ENCODE results near the gene LTBP1. TPM values are rescaled to one million over a fixed set of nuclear protein-coding genes. Genes with fewer than 3 reads are reported as not detected.

Gene LTBP1
- total and polyA plus RNA-seq, 12 donors = 6.2 to 47.2 (median 15.5) TPM

DNA sequence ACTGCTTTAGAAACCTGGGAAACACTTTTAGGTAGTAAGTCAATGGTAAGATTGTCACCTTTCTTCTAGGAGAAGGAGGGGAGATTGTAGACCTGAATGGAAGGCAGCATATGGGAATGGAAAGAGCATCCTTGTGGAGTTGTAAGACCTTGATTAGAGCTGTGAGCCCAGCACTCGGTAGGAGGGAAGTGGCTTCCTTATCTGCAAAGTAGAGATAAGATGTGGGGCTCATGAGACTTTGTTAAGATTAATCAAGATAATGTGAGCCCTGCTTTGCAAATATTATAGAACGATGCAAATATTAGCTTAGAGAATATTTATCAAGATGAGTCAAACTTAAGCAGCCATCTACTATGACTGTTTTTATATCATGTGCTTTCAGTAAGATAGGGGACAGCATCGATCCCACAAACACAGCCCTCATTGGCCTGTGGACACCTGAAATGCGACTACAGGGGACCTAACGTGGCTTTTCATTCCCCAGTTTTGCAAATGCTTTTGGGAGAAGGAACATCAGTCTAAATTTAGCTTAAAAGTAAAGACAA, 243.7 kb downstream of the LTBP1 start:
- no peaks in the 10 kb centered on the region for H3K36me3 ChIP-seq (replicated peaks in 1 of 2)

DNA sequence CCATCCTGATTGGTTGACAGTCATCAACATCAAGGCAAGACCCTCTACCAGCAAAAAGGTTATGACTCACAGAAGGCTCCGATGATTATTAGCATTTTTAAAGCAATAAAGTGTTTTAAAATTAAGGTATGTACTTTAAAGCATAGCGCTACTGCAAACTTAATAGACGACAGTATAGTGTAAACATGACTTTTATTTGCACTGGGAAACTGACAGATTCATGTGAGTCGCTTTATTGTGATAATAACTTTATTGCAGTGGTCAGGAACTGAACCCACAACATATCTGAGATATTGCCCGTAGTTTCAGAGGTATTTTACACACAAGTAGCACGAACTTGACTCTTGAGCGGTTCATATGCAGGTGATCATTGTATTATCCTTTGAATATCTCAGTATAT, 249.1 kb downstream of the LTBP1 start:
- Histone ChIP-seq H3K27me3 (no peaks in the 10 kb centered on the region), H3K4me1 (replicated peaks in 1 of 2) (peaks cover 4 to 11% of the 10 kb centered on the region in 2 donors), H3K36me3 (replicated peaks in 1 of 2) (no peaks in the 10 kb centered on the region), H3K27ac (no peak overlapping the region), H3K4me3 (no peak overlapping the region), H3K9me3 (replicated peaks in 1 of 3) (no peaks in the 10 kb centered on the region)
- TF ChIP-seq, protein P1, sequence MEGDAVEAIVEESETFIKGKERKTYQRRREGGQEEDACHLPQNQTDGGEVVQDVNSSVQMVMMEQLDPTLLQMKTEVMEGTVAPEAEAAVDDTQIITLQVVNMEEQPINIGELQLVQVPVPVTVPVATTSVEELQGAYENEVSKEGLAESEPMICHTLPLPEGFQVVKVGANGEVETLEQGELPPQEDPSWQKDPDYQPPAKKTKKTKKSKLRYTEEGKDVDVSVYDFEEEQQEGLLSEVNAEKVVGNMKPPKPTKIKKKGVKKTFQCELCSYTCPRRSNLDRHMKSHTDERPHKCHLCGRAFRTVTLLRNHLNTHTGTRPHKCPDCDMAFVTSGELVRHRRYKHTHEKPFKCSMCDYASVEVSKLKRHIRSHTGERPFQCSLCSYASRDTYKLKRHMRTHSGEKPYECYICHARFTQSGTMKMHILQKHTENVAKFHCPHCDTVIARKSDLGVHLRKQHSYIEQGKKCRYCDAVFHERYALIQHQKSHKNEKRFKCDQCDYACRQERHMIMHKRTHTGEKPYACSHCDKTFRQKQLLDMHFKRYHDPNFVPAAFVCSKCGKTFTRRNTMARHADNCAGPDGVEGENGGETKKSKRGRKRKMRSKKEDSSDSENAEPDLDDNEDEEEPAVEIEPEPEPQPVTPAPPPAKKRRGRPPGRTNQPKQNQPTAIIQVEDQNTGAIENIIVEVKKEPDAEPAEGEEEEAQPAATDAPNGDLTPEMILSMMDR (IDR thresholded peaks at IDR 0.05) = no peak
- no peak for DNase-seq
- WGBS, 4 donors = 91 to 97% (median 93%) methylated on average over 7 of the region's 7 CpGs
- intact Hi-C loops (cut with DNase I) = no loop called here

More for the DNA sequence above, 243.7 kb downstream of the LTBP1 start:
- Histone ChIP-seq H3K4me3 (no peak overlapping the region), H3K4me1 (replicated peaks in 1 of 2) (no peaks in the 10 kb centered on the region), H3K27ac (no peak overlapping the region), H3K9me3 (replicated peaks in 1 of 3) (no peaks in the 10 kb centered on the region), H3K27me3 (no peaks in the 10 kb centered on the region)
- WGBS, 4 donors = 67 to 74% (median 70%) methylated on average over 5 of the region's 5 CpGs
- intact Hi-C loops (cut with DNase I) = no loop called here
- no peak for DNase-seq
- no peak for TF ChIP-seq POLR2A (IDR thresholded peaks at IDR 0.05)
- TF ChIP-seq, protein P1 (IDR thresholded peaks at IDR 0.05) = no peak

- Histone ChIP-seq H3K4me1 (replicated peaks in 1 of 2) (peaks cover 4 to 11% of the 10 kb centered on the region in 2 donors), H3K36me3 (replicated peaks in 1 of 2) (no peaks in the 10 kb centered on the region), H3K27me3 (no peaks in the 10 kb centered on the region), H3K9me3 (replicated peaks in 1 of 3) (no peaks in the 10 kb centered on the region), H3K27ac (no peak overlapping the region), H3K4me3 (no peak overlapping the region)
- DNase-seq = no peak
- intact Hi-C loops (cut with DNase I) = no loop called here
- 81 to 84% (median 83%) methylated on average over 3 of the region's 3 CpGs for WGBS, 4 donors
- TF ChIP-seq, protein P1 (IDR thresholded peaks at IDR 0.05) = no peak
- TF ChIP-seq POLR2A (IDR thresholded peaks at IDR 0.05) = no peak
Observed at GRCh38 chr2:33196700-33197099, 249.9 kb downstream of the LTBP1 start.

DNA sequence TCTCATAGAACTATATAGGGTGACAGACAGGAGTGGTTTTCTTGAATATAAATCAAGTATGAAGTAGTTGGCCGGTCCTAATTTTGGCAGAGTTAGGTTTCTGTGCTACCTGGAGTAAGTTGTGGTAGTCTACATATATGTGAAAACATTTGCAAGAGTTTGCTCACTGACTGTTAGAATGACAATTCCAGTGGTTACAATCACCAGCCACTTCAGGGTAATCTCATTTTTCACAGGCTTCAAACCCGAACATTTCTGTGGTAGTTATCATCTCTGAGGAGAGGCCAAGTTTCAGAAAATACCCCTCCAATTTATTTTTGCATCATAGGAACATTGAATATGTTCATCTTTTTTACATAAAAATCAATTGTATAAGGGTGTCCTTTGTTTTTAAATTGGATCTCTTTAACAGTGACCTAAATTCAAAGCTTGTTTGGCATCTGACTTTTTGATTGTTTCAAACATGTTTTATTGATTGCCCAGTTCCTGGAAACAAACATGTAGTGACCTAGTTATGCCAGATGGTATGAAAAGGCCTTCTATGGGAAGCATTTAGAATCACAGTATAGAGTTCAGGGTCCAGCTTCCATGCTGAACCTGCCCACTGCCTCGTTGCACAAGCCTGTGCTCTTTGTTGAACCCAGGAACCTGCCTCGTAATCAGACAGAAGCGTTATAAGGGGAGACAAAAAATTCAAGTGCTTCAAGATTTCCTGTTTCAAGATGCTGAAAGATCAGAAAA, 250.6 kb downstream of the LTBP1 start:
- 68 to 75% (median 70%) methylated on average over 5 of the region's 5 CpGs for WGBS, 4 donors
- Histone ChIP-seq H3K4me3 (no peak overlapping the region), H3K9me3 (replicated peaks in 1 of 3) (no peaks in the 10 kb centered on the region), H3K4me1 (replicated peaks in 1 of 2) (peaks cover 4 to 11% of the 10 kb centered on the region in 2 donors), H3K36me3 (replicated peaks in 1 of 2) (no peaks in the 10 kb centered on the region), H3K27me3 (no peaks in the 10 kb centered on the region), H3K27ac (no peak overlapping the region)
- intact Hi-C loops (cut with DNase I) = no loop called here
- DNase-seq = no peak
- TF ChIP-seq POLR2A (IDR thresholded peaks at IDR 0.05) = no peak
- TF ChIP-seq, protein P1 (IDR thresholded peaks at IDR 0.05) = no peak

Measured in adrenal gland (tissue), 12 donors.